Measurements from ENCODE around the gene GMIP. TPM values are rescaled to one million over a fixed set of nuclear protein-coding genes. Genes with fewer than 3 reads are reported as not detected.

GMIP gene
- total RNA-seq, 2 donors from 2014 or later, result 16.5 to 18.7 TPM

DNA sequence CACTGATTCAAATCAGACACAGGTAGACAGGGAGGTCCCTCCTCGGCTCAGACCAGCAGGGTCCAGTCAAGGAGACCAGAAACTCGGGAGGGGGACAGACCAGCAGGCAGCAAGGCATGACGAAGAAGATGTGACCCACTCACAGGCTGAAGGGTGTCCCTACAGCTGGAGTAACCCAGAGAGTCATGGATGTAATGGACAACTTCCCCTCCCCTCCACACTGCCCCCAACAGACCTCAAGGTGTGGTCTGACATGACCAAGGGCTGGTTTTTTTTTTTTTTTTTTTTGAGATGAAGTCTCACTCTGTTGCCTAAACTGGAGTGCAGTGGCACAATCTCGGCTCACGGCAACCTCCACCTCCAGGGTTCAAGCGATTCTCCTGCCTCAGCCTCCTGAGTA lies 59.1 kb downstream of the GMIP start:
- Mint-ChIP-seq H3K4me1 (peaks cover 8% of the 10 kb centered on the region), H3K36me3 (ENCODE audit: low read depth) (no peaks in the 10 kb centered on the region), H3K4me3 (no peak overlapping the region), H3K27me3 (ENCODE audit: insufficient read depth) (no peaks in the 10 kb centered on the region), H3K27ac (no peak overlapping the region), H3K9me3 (no peaks in the 10 kb centered on the region)
- WGBS, 2 experiments (ENCODE audit: insufficient coverage in 1 of 2, insufficient read length in 1 of 2), result 92 to 93% methylated on average over 2 to 6 of the region's 6 CpGs
- H3K4me3 ChIP-seq (ENCODE audit: low read length), result no peak overlapping the region
- no peaks in the 10 kb centered on the region for H3K4me1 ChIP-seq (ENCODE audit: control insufficient read depth, insufficient read depth, low read length)
- TF ChIP-seq, protein P1, sequence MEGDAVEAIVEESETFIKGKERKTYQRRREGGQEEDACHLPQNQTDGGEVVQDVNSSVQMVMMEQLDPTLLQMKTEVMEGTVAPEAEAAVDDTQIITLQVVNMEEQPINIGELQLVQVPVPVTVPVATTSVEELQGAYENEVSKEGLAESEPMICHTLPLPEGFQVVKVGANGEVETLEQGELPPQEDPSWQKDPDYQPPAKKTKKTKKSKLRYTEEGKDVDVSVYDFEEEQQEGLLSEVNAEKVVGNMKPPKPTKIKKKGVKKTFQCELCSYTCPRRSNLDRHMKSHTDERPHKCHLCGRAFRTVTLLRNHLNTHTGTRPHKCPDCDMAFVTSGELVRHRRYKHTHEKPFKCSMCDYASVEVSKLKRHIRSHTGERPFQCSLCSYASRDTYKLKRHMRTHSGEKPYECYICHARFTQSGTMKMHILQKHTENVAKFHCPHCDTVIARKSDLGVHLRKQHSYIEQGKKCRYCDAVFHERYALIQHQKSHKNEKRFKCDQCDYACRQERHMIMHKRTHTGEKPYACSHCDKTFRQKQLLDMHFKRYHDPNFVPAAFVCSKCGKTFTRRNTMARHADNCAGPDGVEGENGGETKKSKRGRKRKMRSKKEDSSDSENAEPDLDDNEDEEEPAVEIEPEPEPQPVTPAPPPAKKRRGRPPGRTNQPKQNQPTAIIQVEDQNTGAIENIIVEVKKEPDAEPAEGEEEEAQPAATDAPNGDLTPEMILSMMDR (conservative IDR thresholded peaks at IDR 0.05), result no peak
- DNase-seq, result no peak
- H3K9ac ChIP-seq (ENCODE audit: extremely low read depth, low read length, poor library complexity, severe bottlenecking), result no peak overlapping the region
- H3K27me3 ChIP-seq (ENCODE audit: control insufficient read depth, insufficient read depth, low read length, poor library complexity, severe bottlenecking), result no peaks in the 10 kb centered on the region
- no peak overlapping the region for H3K27ac ChIP-seq (ENCODE audit: low read depth, low read length)
- no peaks in the 10 kb centered on the region for H3K36me3 ChIP-seq (ENCODE audit: control insufficient read depth, insufficient read depth, low read length)
- no peaks in the 10 kb centered on the region for H3K9me3 ChIP-seq (ENCODE audit: control insufficient read depth, low read length)

DNA sequence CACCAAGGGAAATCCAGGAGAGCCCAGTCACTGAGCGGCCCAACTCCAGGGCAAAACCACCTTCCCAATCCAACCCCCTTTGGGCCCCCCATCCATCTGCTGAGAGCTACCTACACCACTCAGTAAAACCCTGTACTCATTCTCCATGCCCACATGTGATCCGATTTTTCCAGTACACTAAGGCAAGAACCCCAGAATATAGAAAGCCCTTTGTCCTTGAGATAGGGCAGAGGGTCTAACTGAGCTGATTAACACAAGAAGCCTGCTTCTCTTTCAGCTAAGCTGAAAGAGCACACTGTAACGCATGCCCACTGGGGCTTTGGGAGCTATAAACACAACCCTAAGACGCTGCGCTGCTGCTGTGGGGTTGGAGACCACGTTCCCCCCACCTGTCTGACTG lies 61.0 kb downstream of the GMIP start:
- H3K27me3 Mint-ChIP-seq (ENCODE audit: insufficient read depth), result no peaks in the 10 kb centered on the region
- no peak overlapping the region for H3K4me3 Mint-ChIP-seq
- Histone ChIP-seq H3K4me3 (ENCODE audit: low read length) (no peak overlapping the region), H3K9me3 (ENCODE audit: control insufficient read depth, low read length) (no peaks in the 10 kb centered on the region), H3K9ac (ENCODE audit: extremely low read depth, low read length, poor library complexity, severe bottlenecking) (no peak overlapping the region), H3K36me3 (ENCODE audit: control insufficient read depth, insufficient read depth, low read length) (no peaks in the 10 kb centered on the region), H3K27ac (ENCODE audit: low read depth, low read length) (peak overlapping the region; percentile 44), H3K27me3 (ENCODE audit: control insufficient read depth, insufficient read depth, low read length, poor library complexity, severe bottlenecking) (no peaks in the 10 kb centered on the region), H3K4me1 (ENCODE audit: control insufficient read depth, insufficient read depth, low read length) (no peaks in the 10 kb centered on the region)
- TF ChIP-seq, protein P1 (conservative IDR thresholded peaks at IDR 0.05), result no peak
- peaks cover 8% of the 10 kb centered on the region for H3K4me1 Mint-ChIP-seq
- H3K36me3 Mint-ChIP-seq (ENCODE audit: low read depth), result no peaks in the 10 kb centered on the region
- no peaks in the 10 kb centered on the region for H3K9me3 Mint-ChIP-seq
- WGBS, 2 experiments (ENCODE audit: insufficient coverage in 1 of 2, insufficient read length in 1 of 2), result 93 to 96% methylated on average over 4 to 6 of the region's 6 CpGs
- no peak overlapping the region for H3K27ac Mint-ChIP-seq
- no peak for DNase-seq

DNA sequence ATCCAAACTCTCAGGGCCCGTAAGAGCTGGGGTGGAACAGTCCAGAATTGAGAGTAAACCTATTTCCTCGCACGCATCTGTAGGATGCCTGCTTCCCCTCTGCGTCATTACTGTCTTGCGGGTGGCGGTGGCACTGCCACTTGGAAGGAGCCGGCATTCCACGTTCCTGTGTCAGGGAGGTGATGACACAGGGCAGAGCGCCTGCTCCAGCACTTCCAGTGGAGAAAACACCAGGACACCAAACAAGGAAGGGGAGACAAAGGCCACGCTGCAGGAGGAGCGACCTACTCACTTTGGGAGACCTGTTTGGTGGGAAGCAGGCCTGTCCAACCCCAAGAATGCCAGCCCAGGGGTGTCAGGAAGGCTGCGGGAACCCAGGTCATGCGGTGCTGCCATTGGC lies 62.1 kb downstream of the GMIP start:
- H3K27ac ChIP-seq (ENCODE audit: low read depth, low read length), result no peak overlapping the region
- DNase-seq, result no peak
- H3K9ac ChIP-seq (ENCODE audit: extremely low read depth, low read length, poor library complexity, severe bottlenecking), result no peak overlapping the region
- peaks cover 8% of the 10 kb centered on the region for H3K4me1 Mint-ChIP-seq
- H3K4me3 Mint-ChIP-seq, result no peak overlapping the region
- no peak overlapping the region for H3K4me3 ChIP-seq (ENCODE audit: low read length)
- no peaks in the 10 kb centered on the region for H3K9me3 Mint-ChIP-seq
- no peaks in the 10 kb centered on the region for H3K36me3 Mint-ChIP-seq (ENCODE audit: low read depth)
- H3K27ac Mint-ChIP-seq, result no peak overlapping the region
- no peaks in the 10 kb centered on the region for H3K4me1 ChIP-seq (ENCODE audit: control insufficient read depth, insufficient read depth, low read length)
- H3K9me3 ChIP-seq (ENCODE audit: control insufficient read depth, low read length), result no peaks in the 10 kb centered on the region
- TF ChIP-seq, protein P1 (conservative IDR thresholded peaks at IDR 0.05), result no peak
- no peaks in the 10 kb centered on the region for H3K27me3 ChIP-seq (ENCODE audit: control insufficient read depth, insufficient read depth, low read length, poor library complexity, severe bottlenecking)
- H3K36me3 ChIP-seq (ENCODE audit: control insufficient read depth, insufficient read depth, low read length), result no peaks in the 10 kb centered on the region
- no peaks in the 10 kb centered on the region for H3K27me3 Mint-ChIP-seq (ENCODE audit: insufficient read depth)
- 92 to 97% methylated on average over 10 to 13 of the region's 13 CpGs for WGBS, 2 experiments (ENCODE audit: insufficient coverage in 1 of 2, insufficient read length in 1 of 2)
